ENCODE measurements around the gene CRTAC1.

DNA sequence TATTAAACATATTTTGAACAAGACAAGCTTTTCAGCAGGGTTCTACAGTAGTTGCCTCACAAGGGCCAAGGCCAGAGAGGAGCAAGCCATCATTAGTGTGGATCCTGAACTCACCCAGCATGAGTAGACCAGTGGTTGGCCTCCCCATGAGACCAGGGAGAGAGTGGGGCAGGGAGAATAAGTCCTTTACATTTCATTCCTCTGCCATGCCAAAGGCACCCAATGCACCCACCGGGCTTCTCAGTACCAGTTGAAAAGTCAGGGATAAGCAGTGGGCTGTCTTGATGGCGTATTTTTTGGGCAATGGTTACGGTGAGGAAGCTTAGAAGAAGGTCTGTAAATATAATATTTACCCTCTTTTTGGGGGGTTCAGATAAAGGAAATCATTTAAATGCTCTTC is 16.6 kb downstream of the CRTAC1 start:
- TF ChIP-seq, protein P1, sequence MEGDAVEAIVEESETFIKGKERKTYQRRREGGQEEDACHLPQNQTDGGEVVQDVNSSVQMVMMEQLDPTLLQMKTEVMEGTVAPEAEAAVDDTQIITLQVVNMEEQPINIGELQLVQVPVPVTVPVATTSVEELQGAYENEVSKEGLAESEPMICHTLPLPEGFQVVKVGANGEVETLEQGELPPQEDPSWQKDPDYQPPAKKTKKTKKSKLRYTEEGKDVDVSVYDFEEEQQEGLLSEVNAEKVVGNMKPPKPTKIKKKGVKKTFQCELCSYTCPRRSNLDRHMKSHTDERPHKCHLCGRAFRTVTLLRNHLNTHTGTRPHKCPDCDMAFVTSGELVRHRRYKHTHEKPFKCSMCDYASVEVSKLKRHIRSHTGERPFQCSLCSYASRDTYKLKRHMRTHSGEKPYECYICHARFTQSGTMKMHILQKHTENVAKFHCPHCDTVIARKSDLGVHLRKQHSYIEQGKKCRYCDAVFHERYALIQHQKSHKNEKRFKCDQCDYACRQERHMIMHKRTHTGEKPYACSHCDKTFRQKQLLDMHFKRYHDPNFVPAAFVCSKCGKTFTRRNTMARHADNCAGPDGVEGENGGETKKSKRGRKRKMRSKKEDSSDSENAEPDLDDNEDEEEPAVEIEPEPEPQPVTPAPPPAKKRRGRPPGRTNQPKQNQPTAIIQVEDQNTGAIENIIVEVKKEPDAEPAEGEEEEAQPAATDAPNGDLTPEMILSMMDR (IDR thresholded peaks at IDR 0.05): no peak
- no peak for TF ChIP-seq POLR2A (IDR thresholded peaks at IDR 0.05)
- no peak for TF ChIP-seq EP300 (IDR thresholded peaks at IDR 0.05; ENCODE audit: low read depth)
- TF ChIP-seq POLR2AphosphoS5 (IDR thresholded peaks at IDR 0.05): no peak

Measured in transverse colon (tissue), 4 donors.